ENCODE results near the gene FBXL7.

Gene FBXL7

DNA sequence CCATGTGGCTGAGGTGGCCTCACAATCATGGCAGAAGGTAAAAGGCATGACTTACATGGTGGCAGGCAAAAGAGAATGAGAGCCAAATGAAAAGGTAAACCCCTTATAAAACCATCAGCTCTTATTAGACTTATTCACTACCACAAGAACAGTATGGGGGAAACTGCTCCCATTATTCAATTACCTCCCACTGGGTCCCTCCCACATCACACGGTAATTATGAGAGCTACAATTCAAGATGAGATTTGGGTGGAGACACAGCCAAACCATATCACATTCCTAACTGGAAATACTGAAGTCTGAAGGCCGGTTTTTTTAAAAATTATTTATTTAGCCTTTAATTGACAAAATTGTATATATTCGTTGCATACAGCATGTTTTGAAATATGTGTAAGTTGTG lies 28.5 kb downstream of the FBXL7 start:
- DNase-seq: no peak
- in situ Hi-C loops (cut with HindIII; ENCODE audit: low pct_ligation_motif_present, low pct_unique_long_range_greater_than_20kb, low sequenced_read_pairs): no loop called here

DNA sequence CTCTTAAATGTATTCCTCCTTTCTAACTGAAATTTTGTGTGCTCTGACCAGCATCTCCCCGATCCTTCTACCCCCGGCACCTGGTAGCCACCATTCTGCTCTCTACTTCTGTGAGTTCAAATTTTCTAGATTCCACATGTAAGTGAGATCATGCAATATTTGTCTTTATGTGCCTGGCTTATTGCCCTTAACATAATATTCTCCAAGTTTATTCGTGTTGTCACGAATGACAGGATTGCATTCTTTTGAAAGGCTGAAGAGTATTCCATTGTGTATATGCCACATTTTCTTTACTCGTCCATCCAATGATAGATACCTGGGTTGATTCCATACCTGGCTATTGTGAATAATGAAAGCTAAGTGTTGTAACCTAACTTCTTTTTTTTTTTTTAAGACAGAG lies 29.0 kb downstream of the FBXL7 start:
- in situ Hi-C loops (cut with HindIII; ENCODE audit: low pct_ligation_motif_present, low pct_unique_long_range_greater_than_20kb, low sequenced_read_pairs): no loop called here
- no peak for DNase-seq

DNA sequence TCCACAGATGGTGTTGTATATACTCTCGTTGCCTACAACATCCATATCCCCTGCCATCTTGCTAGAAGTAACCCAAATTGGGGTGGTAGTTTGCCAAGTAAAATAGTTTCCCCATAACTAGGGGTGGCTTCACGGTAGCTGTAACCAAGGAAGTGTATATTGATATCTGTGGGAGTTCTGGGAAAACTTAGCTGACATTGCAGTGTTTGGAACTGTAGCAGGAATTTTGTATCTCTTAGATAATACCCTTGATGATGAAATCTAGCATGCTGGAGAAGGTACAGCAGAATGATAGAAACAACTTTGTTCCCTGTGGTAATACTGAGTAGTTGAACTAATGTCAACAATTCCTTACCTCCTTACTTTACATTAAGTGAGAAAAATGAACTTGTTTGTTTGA lies 29.8 kb downstream of the FBXL7 start:
- in situ Hi-C loops (cut with HindIII; ENCODE audit: low pct_ligation_motif_present, low pct_unique_long_range_greater_than_20kb, low sequenced_read_pairs): no loop called here
- DNase-seq: no peak

GRCh38 chr5:15533129-15533893 lies 33.3 kb downstream of the FBXL7 start:
- no peak for DNase-seq
- in situ Hi-C loops (cut with HindIII; ENCODE audit: low pct_ligation_motif_present, low pct_unique_long_range_greater_than_20kb, low sequenced_read_pairs): no loop called here

GRCh38 chr5:15535938-15536337 lies 36.0 kb downstream of the FBXL7 start:
- no peak for DNase-seq
- in situ Hi-C loops (cut with HindIII; ENCODE audit: low pct_ligation_motif_present, low pct_unique_long_range_greater_than_20kb, low sequenced_read_pairs): no loop called here

- in situ Hi-C loops (cut with HindIII; ENCODE audit: low pct_ligation_motif_present, low pct_unique_long_range_greater_than_20kb, low sequenced_read_pairs): no loop called here
- DNase-seq: no peak
Observed at GRCh38 chr5:15538516-15538915, 38.5 kb downstream of the FBXL7 start.

- in situ Hi-C loops (cut with HindIII; ENCODE audit: low pct_ligation_motif_present, low pct_unique_long_range_greater_than_20kb, low sequenced_read_pairs): no loop called here
- DNase-seq: no peak
Observed at GRCh38 chr5:15539951-15540350, 40.0 kb downstream of the FBXL7 start.

GRCh38 chr5:15544039-15544438 lies 44.1 kb downstream of the FBXL7 start:
- in situ Hi-C loops (cut with HindIII; ENCODE audit: low pct_ligation_motif_present, low pct_unique_long_range_greater_than_20kb, low sequenced_read_pairs): no loop called here

GRCh38 chr5:15545082-15545481 lies 45.1 kb downstream of the FBXL7 start:
- no peak for DNase-seq
- in situ Hi-C loops (cut with HindIII; ENCODE audit: low pct_ligation_motif_present, low pct_unique_long_range_greater_than_20kb, low sequenced_read_pairs): no loop called here

More at GRCh38 chr5:15544039-15544438, 44.1 kb downstream of the FBXL7 start:
- no peak for DNase-seq

GRCh38 chr5:15547261-15547839 lies 47.4 kb downstream of the FBXL7 start:
- DNase-seq: no peak
- in situ Hi-C loops (cut with HindIII; ENCODE audit: low pct_ligation_motif_present, low pct_unique_long_range_greater_than_20kb, low sequenced_read_pairs): no loop called here

- DNase-seq: no peak
- in situ Hi-C loops (cut with HindIII; ENCODE audit: low pct_ligation_motif_present, low pct_unique_long_range_greater_than_20kb, low sequenced_read_pairs): no loop called here
Observed at GRCh38 chr5:15549961-15550360, 50.0 kb downstream of the FBXL7 start.

- in situ Hi-C loops (cut with HindIII; ENCODE audit: low pct_ligation_motif_present, low pct_unique_long_range_greater_than_20kb, low sequenced_read_pairs): no loop called here
- no peak for DNase-seq
Observed at GRCh38 chr5:15550502-15551112, 50.6 kb downstream of the FBXL7 start.

GRCh38 chr5:15551113-15551504 lies 51.1 kb downstream of the FBXL7 start:
- DNase-seq: no peak
- in situ Hi-C loops (cut with HindIII; ENCODE audit: low pct_ligation_motif_present, low pct_unique_long_range_greater_than_20kb, low sequenced_read_pairs): no loop called here

DNA sequence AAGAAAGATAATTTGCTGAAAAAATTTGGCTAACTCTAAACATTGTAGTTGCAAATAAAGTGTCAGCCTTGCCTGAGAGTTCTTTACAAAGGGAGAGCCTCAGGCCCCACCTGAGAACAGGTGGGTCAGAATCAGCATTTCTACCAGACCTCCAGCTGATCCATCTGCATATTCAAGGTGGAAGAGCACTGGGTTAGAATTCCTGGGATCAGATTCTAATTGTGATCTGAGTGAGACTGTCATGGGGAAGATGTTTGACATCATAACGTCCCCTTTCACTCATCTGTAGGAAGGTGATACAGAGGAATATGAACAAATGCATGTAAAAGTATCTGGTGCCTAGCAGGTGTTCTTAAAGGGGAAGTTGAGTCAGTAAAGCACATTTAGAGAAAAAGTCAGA lies 54.6 kb downstream of the FBXL7 start:
- no peak for DNase-seq
- in situ Hi-C loops (cut with HindIII; ENCODE audit: low pct_ligation_motif_present, low pct_unique_long_range_greater_than_20kb, low sequenced_read_pairs): no loop called here

GRCh38 chr5:15555176-15555575 lies 55.2 kb downstream of the FBXL7 start:
- in situ Hi-C loops (cut with HindIII; ENCODE audit: low pct_ligation_motif_present, low pct_unique_long_range_greater_than_20kb, low sequenced_read_pairs): no loop called here
- no peak for DNase-seq

DNA sequence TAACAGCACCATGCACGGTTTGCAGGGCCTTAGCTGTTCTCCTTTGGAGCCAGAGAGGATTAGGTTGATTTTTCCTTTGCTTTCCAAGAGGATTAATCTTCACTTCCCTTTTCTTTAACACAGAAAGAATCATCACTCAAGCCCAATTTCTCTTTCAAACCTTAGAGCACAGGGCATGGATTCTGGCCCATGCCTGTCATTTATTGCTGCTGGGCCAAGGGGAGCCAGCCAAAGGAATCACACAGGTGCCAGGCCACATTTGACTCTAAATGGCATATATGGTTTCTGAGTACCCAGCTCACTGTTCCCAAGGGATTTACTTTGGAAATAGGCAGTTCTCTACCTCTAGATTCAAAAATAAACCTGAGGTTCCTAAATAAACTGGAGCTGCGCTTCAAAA lies 58.3 kb downstream of the FBXL7 start:
- in situ Hi-C loops (cut with HindIII; ENCODE audit: low pct_ligation_motif_present, low pct_unique_long_range_greater_than_20kb, low sequenced_read_pairs): no loop called here
- DNase-seq: no peak

DNA sequence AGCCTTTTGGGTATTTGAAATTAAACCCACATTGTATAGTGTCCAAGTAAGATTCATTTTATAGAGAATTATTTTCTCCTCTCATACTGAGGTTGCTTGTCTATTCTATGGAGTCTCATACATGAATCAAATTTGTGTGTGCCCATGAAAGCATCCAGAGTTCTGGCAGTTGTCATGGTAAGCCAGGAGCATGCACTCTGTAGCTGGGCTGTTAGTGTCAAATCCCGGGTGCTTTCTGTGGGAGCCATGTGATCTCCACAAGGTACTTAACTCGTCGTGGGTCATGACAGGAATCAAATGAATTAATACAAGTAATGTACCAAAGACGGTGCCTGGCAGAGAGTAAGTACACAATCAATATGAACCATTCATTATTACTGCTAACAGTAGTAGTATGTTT lies 58.7 kb downstream of the FBXL7 start:
- DNase-seq: no peak
- in situ Hi-C loops (cut with HindIII; ENCODE audit: low pct_ligation_motif_present, low pct_unique_long_range_greater_than_20kb, low sequenced_read_pairs): no loop called here

- in situ Hi-C loops (cut with HindIII; ENCODE audit: low pct_ligation_motif_present, low pct_unique_long_range_greater_than_20kb, low sequenced_read_pairs): no loop called here
- no peak for DNase-seq
Observed at GRCh38 chr5:15560421-15560820, 60.4 kb downstream of the FBXL7 start.

- DNase-seq: no peak
- in situ Hi-C loops (cut with HindIII; ENCODE audit: low pct_ligation_motif_present, low pct_unique_long_range_greater_than_20kb, low sequenced_read_pairs): no loop called here
Observed at GRCh38 chr5:15564523-15564922, 64.5 kb downstream of the FBXL7 start.

DNA sequence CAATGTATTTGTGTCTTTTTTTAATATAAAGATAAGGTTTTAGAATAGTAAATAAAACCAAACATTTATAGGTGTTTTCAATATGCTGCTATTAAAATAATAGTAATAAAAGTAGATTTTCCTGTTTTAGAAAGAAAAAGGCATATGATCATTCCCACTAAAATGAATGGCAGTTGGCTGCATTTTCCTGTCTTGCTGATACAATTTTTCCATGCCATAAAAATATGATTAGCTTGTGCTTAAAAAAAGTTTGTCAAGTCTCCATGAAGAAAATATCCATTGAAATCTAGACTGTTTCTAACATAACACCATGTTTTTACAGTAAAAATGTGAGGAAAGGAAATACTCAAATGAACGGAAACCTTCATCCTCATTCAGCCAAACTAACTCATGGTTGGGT lies 65.0 kb downstream of the FBXL7 start:
- in situ Hi-C loops (cut with HindIII; ENCODE audit: low pct_ligation_motif_present, low pct_unique_long_range_greater_than_20kb, low sequenced_read_pairs): no loop called here

More for the DNA sequence above, 65.0 kb downstream of the FBXL7 start:
- DNase-seq: no peak

Measured in ACHN (cell line).